Chondrocyte (in vitro differentiated cells): ENCODE results near the gene LPP. TPM values are rescaled to one million over a fixed set of nuclear protein-coding genes. Genes with fewer than 3 reads are reported as not detected.
A peak's percentile ranks its signal among the peaks of the same experiment; 100 is the strongest.

Experiments
- DNase-seq: peaks from one replicate; pipeline ENCODE4 v3.0.0; 2021; ENCODE audit warnings: mixed read lengths, low spot score
- H3K27ac Mint-ChIP-seq: one replicate; pipeline ENCODE4 v1.8.0; 2021; ENCODE audit warnings: mild to moderate bottlenecking, moderate library complexity, mixed read lengths; ENCODE audit not compliant: unreplicated experiment
- H3K27me3 Mint-ChIP-seq: 2 replicates; pipeline ENCODE4 v1.8.0; 2021; ENCODE audit warnings: low read depth, mixed read lengths
- H3K36me3 Mint-ChIP-seq: 2 replicates; pipeline ENCODE4 v1.8.0; 2021; ENCODE audit warnings: low read depth, mixed read lengths
- H3K4me1 Mint-ChIP-seq: 2 replicates; pipeline ENCODE4 v1.8.0; 2021; ENCODE audit warnings: low read depth, mild to moderate bottlenecking, mixed read lengths
- H3K4me3 Mint-ChIP-seq: one replicate; pipeline ENCODE4 v1.8.0; 2021; ENCODE audit warnings: mild to moderate bottlenecking, moderate library complexity, mixed read lengths; ENCODE audit not compliant: unreplicated experiment
- H3K9me3 Mint-ChIP-seq: 2 replicates; pipeline ENCODE4 v1.8.0; 2021; ENCODE audit warnings: low read depth, mixed read lengths
- CTCF ChIP-seq: fragments of 200-600 bp; sonication (generic); IDR thresholded peaks from 2 replicates; pipeline ENCODE4 v1.5.0; 2021; ENCODE audit warnings: antibody characterized with exemption, mild to moderate bottlenecking, moderate library complexity
- microRNA-seq: library from miRNA; unstranded; fragments of <30 nt; microRNA quantifications from one replicate; pipeline ENCODE4 v1.2.0, GENCODE V29; 2020; ENCODE audit warnings: borderline number of aligned reads
- total RNA-seq: library from RNA; stranded (reverse); gene quantifications from 3 replicates; pipeline ENCODE4 v1.2.1, GENCODE V29; 2021

LPP gene
- total RNA-seq, 1 donor from 2014 or later, result 295 TPM

GRCh38 chr3:188939814-188940572, 786.0 kb downstream of the LPP start:
- no peaks in the 10 kb centered on the region for H3K9me3 Mint-ChIP-seq
- H3K36me3 Mint-ChIP-seq, result peaks cover 5% of the 10 kb centered on the region
- no peak overlapping the region for H3K4me3 Mint-ChIP-seq
- H3K27ac Mint-ChIP-seq, result no peak overlapping the region
- H3K27me3 Mint-ChIP-seq, result no peaks in the 10 kb centered on the region
- no peak for TF ChIP-seq CTCF
- H3K4me1 Mint-ChIP-seq, result peaks cover 16% of the 10 kb centered on the region
- DNase-seq, result no peak

Small RNA genes lying within 50 kb of the gene (microRNA-seq; reads per million reads assigned to microRNA genes)
- gene MIR28, result 12,424 reads per million, percentile 96 among the genes with 10 or more reads in this experiment
